ENCODE data around the gene GGT5.
"Not testable (repeated sequence)": the region's sequence is repeated elsewhere in the genome, so short reads cannot be mapped to it uniquely, and the experiment has no call there.

GGT5 gene

DNA sequence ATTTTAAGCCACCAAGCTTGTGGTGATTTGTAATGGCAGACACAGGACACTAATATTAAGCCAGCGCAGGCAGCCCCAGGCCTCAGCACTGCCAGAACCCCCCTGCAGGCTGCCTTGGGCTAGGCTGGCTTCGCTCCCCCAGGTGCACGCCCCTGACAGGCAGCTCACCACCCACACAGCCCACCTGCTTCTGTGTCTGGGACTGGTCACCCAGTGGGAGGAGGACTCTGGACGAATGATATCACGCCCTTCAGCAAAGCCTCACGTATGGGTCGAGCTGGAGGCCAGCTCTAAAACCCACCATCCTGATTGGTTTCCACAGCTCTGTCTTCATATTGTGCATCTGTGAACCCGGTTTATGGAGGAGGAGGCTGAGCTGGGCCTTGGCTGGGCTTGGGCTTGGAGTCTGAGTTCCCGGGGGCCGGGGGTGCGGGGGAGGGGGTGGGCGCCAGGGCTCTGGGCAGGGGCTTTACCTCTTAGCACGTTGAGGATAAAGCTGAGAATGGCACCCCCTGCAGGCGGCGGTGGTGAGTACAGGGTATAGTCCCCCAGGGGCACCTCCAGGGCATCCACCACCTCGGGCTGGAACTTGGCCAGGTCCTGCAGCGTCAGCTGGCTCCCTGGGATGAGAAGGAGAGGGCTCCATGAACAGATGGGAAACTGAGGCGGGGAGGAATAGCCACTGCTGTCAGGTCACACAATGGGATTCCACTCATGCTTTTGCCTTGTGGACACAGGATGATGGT, 13.8 kb downstream of the GGT5 start:
- DNase-seq: peak; percentile 75

- no peak for DNase-seq
Observed at GRCh38 chr22:24225951-24226350, 18.9 kb downstream of the GGT5 start.

- no peak for DNase-seq
Observed at GRCh38 chr22:24225044-24225601, 19.8 kb downstream of the GGT5 start.

DNA sequence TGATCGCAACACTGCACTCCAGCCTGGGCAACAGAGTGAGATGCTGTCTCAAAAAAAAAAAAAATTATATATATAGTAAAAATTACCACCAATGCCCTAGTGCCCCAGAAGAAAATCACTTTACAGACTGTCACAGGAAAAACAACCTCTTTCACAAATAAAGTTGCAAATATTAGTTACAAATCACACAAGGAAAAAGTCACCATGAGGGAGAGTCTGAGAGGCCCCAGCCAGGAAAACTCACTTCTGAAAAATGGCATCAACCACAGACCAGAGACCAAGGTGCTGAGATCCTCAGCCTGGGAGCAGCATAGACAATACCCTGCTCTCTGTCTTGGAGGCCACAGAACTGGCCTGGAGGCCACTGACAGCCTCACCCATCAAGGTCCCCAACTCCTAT, 20.4 kb downstream of the GGT5 start:
- DNase-seq: no peak

- no peak for DNase-seq
Observed at GRCh38 chr22:24219750-24220149, 25.1 kb downstream of the GGT5 start.

DNA sequence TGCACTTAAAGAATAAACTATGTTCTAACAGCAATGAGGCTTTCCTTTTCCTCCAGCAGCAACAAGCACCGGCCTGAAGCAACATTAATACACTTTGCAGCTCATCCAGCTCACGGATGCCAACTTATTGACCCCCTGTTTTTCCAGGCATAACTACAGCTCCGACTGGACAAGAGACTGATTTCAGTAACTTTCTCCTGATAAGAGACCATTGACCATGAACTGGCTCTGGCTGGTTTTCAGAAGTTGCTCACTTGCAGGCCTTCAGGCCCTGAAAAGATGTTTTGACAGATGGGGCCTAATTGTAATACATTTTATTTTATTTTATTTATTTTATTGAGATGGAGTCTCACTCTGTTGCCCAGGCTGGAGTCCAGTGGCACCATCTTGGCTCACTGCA, 27.5 kb downstream of the GGT5 start:
- no peak for DNase-seq

- no peak for DNase-seq
Observed at GRCh38 chr22:24216541-24217209, 28.2 kb downstream of the GGT5 start.

- no peak for DNase-seq
Observed at GRCh38 chr22:24214467-24215285, 30.2 kb downstream of the GGT5 start.

GRCh38 chr22:24213111-24213510, 31.8 kb downstream of the GGT5 start:
- not testable (repeated sequence) for DNase-seq

- DNase-seq: not testable (repeated sequence)
Observed at GRCh38 chr22:24211716-24212115, 33.2 kb downstream of the GGT5 start.

DNA sequence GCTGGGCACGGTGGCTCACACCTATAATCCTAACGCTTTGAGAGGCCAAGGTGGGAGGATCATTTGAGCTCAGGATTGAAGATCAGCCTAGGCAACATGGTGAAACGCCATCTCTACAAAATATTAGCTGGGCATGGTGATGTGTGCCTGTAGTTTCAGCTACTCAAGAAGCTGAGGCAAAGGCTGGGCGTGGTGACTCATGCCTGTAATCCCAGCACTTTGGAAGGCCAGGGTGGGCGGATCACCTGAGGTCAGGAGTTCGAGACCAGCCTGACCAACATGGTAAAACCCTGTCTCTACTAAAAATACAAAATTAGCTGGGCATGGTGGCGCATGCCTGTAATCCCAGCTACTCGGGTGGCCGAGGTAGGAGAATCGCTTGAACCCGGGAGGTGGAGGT, 34.5 kb downstream of the GGT5 start:
- DNase-seq: not testable (repeated sequence)

DNA sequence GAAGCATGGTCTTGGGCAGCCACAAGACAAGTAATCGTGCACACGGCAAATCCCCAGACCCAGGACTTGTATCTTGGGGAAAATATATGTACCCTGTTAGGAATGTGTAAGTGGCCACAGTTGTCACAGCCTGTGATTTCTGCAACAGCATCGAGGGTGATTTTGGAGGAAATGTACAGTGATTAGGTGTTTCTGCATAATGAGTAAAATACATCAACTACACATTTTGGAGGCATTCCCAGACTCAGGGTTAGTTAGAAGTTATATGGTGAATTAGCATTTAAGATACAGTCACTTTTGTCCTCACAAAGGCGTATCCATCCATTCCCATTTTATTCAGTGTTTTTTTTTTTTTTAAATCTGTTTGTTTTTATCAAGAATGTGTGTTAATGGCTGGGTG, 35.2 kb downstream of the GGT5 start:
- no peak for DNase-seq

DNA sequence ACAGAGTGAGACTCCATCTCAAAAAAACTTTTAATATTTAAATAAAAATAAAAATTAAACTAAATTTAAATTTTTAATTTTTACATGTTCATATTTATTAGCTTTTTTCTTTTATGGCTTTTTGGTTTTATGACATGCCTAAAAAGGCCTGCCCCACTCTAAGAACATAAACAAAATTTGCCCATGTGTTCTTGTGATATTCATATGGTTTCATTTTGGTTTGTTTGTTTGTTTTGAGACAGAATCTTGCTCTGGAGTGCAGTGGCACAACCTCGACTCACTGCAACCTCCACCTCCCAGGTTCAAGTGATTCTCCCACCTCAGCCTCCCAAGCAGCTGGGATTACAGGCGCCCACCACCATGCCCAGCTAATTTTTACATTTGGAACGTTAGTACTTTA, 35.9 kb downstream of the GGT5 start:
- no peak for DNase-seq

GRCh38 chr22:24208012-24208749, 36.7 kb downstream of the GGT5 start:
- no peak for DNase-seq

GRCh38 chr22:24207264-24208011, 37.4 kb downstream of the GGT5 start:
- DNase-seq: no peak

- not testable (repeated sequence) for DNase-seq
Observed at GRCh38 chr22:24206460-24207263, 38.2 kb downstream of the GGT5 start.

GRCh38 chr22:24205438-24206195, 39.3 kb downstream of the GGT5 start:
- no peak for DNase-seq

DNA sequence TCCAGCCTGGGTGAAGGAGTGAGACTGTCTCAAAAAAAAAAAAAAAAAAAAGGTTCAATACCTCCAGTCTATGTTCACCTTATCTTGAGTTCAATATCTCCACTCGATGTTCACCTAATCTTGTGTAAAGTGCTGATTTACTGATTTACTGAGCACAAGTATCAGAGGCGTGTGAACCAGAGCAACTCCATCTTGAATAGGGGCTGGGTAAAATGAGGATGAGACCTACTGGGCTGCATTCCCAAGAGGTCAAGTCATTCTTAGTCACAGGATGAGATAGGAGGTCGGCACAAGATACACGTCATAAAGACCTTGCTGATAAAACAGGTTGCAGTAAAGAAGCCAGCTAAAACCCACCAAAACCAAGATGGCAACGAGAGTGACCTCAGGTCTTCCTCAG, 41.0 kb downstream of the GGT5 start:
- DNase-seq: not testable (repeated sequence)

GRCh38 chr22:24201681-24202614, 42.9 kb downstream of the GGT5 start:
- no peak for DNase-seq
